ENCODE measurements around the gene CRYBA1. TPM values are rescaled to one million over a fixed set of nuclear protein-coding genes. Genes with fewer than 3 reads are reported as not detected.
"Not testable (repeated sequence)": the region's sequence is repeated elsewhere in the genome, so short reads cannot be mapped to it uniquely, and the experiment has no call there.

Gene CRYBA1
- total RNA-seq (not detected), polyA plus RNA-seq (ENCODE audit: insufficient read depth, low read depth, low replicate concordance) (not detected)
- long read RNA-seq, donor 1, result 0 reads
- long read RNA-seq, donor 2, result 0 reads
- long read RNA-seq, donor 3, result 0 reads
- long read RNA-seq, donor 4, result 0 reads
- long read RNA-seq, donor 5, result 0 reads
- long read RNA-seq, donor 6, result 0 reads
- long read RNA-seq, donor 7, result 0 reads
- long read RNA-seq, donor 8, result 0 reads
- long read RNA-seq, donor 9, result 0 reads
- long read RNA-seq, donor 10, result 0 reads

DNA sequence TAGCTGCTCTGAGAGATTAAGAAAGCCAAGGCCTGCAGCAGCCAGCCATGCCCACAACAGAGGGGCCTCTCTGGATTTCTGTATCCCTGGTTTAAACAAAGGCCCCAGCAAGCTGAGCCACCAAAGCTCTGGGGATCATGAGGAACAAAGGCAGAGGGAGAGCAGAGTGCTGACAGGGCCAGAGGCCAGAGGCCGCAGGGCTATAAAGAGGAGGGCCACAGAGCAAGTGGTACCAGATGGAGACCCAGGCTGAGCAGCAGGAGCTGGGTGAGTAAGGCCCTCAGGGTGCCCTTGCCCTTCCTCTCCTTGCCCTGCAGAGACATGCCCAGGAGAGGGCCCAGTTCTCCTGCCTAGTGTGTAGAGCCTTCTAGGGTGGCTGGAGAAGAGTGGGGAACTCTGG is at the start of gene CRYBA1:
CRYBA1 (plus strand) TSS at position 232 of the 400 bp plus-strand sequence; CDS start at position 237, 5 bp downstream.
- H3K9me3 ChIP-seq (ENCODE audit: control insufficient read depth in 2 of 3, insufficient read depth in 1 of 3, low read length in 3 of 3), result no peaks in the 10 kb centered on the region
- no peak within 1 kb of the TSS for H3K27ac ChIP-seq (ENCODE audit: low read depth in 2 of 2, low read length in 2 of 2)
- H3K9ac ChIP-seq (ENCODE audit: low read length in 3 of 3), result no peak within 1 kb of the TSS
- no peaks in the 10 kb centered on the region for H3K36me3 ChIP-seq (ENCODE audit: control insufficient read depth in 2 of 3, insufficient read depth in 3 of 3, low read length in 3 of 3)
- intact Hi-C loops (cut with DNase I), result no loop called here
- H3K4me1 ChIP-seq (ENCODE audit: control insufficient read depth in 2 of 3, insufficient read depth in 2 of 3, low read depth in 1 of 3, low read length in 3 of 3), result no peaks in the 10 kb centered on the region
- FAIRE-seq, result no peak
- TF ChIP-seq, protein P1, sequence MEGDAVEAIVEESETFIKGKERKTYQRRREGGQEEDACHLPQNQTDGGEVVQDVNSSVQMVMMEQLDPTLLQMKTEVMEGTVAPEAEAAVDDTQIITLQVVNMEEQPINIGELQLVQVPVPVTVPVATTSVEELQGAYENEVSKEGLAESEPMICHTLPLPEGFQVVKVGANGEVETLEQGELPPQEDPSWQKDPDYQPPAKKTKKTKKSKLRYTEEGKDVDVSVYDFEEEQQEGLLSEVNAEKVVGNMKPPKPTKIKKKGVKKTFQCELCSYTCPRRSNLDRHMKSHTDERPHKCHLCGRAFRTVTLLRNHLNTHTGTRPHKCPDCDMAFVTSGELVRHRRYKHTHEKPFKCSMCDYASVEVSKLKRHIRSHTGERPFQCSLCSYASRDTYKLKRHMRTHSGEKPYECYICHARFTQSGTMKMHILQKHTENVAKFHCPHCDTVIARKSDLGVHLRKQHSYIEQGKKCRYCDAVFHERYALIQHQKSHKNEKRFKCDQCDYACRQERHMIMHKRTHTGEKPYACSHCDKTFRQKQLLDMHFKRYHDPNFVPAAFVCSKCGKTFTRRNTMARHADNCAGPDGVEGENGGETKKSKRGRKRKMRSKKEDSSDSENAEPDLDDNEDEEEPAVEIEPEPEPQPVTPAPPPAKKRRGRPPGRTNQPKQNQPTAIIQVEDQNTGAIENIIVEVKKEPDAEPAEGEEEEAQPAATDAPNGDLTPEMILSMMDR (IDR thresholded peaks at IDR 0.05; ENCODE audit: borderline replicate concordance, extremely low read depth, insufficient read depth), result no peak
- H3K4me3 ChIP-seq (ENCODE audit: low read length in 3 of 3), result no peak within 1 kb of the TSS
- DNase-seq, result no peak
- H3K27me3 ChIP-seq (ENCODE audit: control insufficient read depth, insufficient read depth, low read length), result no peaks in the 10 kb centered on the region

DNA sequence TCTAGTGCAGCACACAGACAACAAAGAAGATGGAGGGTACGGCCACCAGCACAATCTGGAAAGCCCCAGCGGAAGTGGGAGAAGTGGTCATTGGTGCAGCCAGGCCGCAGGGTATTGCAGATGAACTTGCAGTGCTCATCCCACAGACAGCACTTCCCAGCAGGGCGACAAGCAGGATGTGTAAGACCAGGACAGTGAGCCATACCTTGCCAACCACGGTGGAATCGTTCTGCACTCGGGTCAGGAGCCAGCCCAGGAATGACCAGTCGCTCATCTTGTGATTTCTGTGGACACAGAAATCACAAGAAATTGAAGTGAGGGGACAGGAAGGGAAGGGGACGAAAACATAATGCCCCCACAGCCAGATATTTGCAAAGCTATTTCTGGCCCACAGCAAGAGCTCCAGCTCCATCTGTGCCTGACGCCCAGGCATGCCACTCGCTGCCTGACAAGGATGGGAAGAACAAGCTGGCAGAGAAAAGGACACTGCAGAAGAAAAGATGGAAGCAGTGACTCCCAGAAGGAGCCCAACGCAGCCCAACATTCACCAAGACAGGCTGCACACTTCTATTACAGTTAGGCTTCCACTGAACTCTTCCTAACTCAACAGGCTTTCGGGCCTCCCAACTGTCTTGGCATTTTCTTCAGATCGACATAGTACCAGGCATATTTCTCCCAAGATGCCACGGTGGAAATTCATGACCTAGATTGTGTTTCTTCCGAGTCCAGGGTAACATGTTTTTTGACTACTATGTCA is 49.0 kb upstream of the CRYBA1 start:
- H3K27ac ChIP-seq (ENCODE audit: low read depth in 2 of 2, low read length in 2 of 2), result no peak overlapping the region
- H3K36me3 ChIP-seq (ENCODE audit: control insufficient read depth in 2 of 3, insufficient read depth in 3 of 3, low read length in 3 of 3), result no peaks in the 10 kb centered on the region
- TF ChIP-seq, protein P1 (IDR thresholded peaks at IDR 0.05; ENCODE audit: borderline replicate concordance, extremely low read depth, insufficient read depth), result no peak
- FAIRE-seq (no peak), DNase-seq (no peak)
- H3K4me3 ChIP-seq (ENCODE audit: low read length in 3 of 3), result no peak overlapping the region
- H3K9me3 ChIP-seq (ENCODE audit: control insufficient read depth in 2 of 3, insufficient read depth in 1 of 3, low read length in 3 of 3), result no peaks in the 10 kb centered on the region
- intact Hi-C loops (cut with DNase I), result no loop called here
- no peaks in the 10 kb centered on the region for H3K4me1 ChIP-seq (ENCODE audit: control insufficient read depth in 2 of 3, insufficient read depth in 2 of 3, low read depth in 1 of 3, low read length in 3 of 3)
- H3K9ac ChIP-seq (ENCODE audit: low read length in 3 of 3), result no peak overlapping the region
- no peaks in the 10 kb centered on the region for H3K27me3 ChIP-seq (ENCODE audit: control insufficient read depth, insufficient read depth, low read length)

- H3K27ac ChIP-seq (ENCODE audit: low read depth in 2 of 2, low read length in 2 of 2); H3K9me3 ChIP-seq (ENCODE audit: control insufficient read depth in 2 of 3, insufficient read depth in 1 of 3, low read length in 3 of 3); H3K4me3 ChIP-seq (ENCODE audit: low read length in 3 of 3); H3K36me3 ChIP-seq (ENCODE audit: control insufficient read depth in 2 of 3, insufficient read depth in 3 of 3, low read length in 3 of 3); DNase-seq; H3K4me1 ChIP-seq (ENCODE audit: control insufficient read depth in 2 of 3, insufficient read depth in 2 of 3, low read depth in 1 of 3, low read length in 3 of 3); H3K9ac ChIP-seq (ENCODE audit: low read length in 3 of 3); intact Hi-C loops (cut with DNase I); H3K27me3 ChIP-seq (ENCODE audit: control insufficient read depth, insufficient read depth, low read length); FAIRE-seq: not testable (repeated sequence)
Measured at GRCh38 chr17:29204068-29204804, 42.4 kb upstream of the CRYBA1 start.

- DNase-seq (no peak), FAIRE-seq (no peak)
- intact Hi-C loops (cut with DNase I), result no loop called here
- H3K4me3 ChIP-seq (ENCODE audit: low read length in 3 of 3), result no peak overlapping the region
- no peaks in the 10 kb centered on the region for H3K27me3 ChIP-seq (ENCODE audit: control insufficient read depth, insufficient read depth, low read length)
- H3K27ac ChIP-seq (ENCODE audit: low read depth in 2 of 2, low read length in 2 of 2), result no peak overlapping the region
- no peaks in the 10 kb centered on the region for H3K36me3 ChIP-seq (ENCODE audit: control insufficient read depth in 2 of 3, insufficient read depth in 3 of 3, low read length in 3 of 3)
- H3K9ac ChIP-seq (ENCODE audit: low read length in 3 of 3), result no peak overlapping the region
- no peaks in the 10 kb centered on the region for H3K9me3 ChIP-seq (ENCODE audit: control insufficient read depth in 2 of 3, insufficient read depth in 1 of 3, low read length in 3 of 3)
- no peaks in the 10 kb centered on the region for H3K4me1 ChIP-seq (ENCODE audit: control insufficient read depth in 2 of 3, insufficient read depth in 2 of 3, low read depth in 1 of 3, low read length in 3 of 3)
- TF ChIP-seq, protein P1 (IDR thresholded peaks at IDR 0.05; ENCODE audit: borderline replicate concordance, extremely low read depth, insufficient read depth), result no peak
Measured at GRCh38 chr17:29205047-29205446, 41.6 kb upstream of the CRYBA1 start.

Data from kidney (tissue), 22 donors.